GM12892 (cell line): Measurements from ENCODE around the gene ZMIZ2.

ENCODE experiments used
- POLR2A ChIP-seq: IDR thresholded peaks from 2 replicates; pipeline ENCODE4 v1.6.1; 2011; ENCODE audit warnings: low read depth, low read length, control low read depth
- POLR2AphosphoS5 ChIP-seq: IDR thresholded peaks from 2 replicates; pipeline ENCODE4 v1.6.1; 2011; ENCODE audit warnings: low read depth, low read length, control low read depth
- TAF1 ChIP-seq: IDR thresholded peaks from 2 replicates; pipeline ENCODE4 v1.6.1; 2011; ENCODE audit warnings: low read depth, mild to moderate bottlenecking, control low read depth, low read length, borderline replicate concordance

DNA sequence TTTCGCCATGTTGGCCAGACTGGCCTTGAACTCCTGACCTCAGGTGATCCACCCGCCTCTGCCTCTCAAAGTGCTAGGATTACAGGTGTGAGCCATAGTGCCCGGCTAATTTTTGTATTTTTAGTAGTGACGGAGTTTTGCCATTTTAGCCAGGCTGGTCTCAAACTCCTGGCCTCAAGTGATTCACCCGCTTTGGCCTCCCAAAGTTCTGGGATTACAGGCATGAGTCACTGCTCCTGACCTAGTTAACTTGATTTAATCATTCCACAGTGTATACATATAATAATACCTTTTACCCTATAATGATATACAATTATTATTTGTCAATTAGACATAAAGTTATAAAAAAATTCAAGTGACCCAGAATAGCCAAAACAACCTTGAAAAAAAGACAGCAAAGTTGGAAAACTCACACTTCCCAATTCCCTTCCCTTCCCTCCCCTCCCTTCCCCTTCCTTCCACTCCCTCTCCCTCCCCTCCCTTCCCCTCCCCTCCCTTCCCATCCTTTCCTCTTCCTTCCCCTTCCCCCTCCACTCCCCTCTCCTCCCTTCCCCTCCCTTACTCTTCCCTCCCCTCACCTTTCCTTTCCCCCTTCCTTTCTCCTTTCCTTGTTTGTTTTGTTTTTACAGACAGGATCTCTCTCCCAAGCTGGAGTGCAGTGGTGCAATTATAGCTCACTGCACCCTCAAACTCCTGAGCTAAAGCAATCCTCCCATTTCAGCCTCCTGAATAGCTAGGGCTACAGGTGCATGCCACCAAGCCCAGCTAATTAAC lies 14.8 kb upstream of the ZMIZ2 start:
- no peak for TF ChIP-seq POLR2AphosphoS5
- TF ChIP-seq POLR2A, result no peak
- no peak for TF ChIP-seq TAF1
